ENCODE data around the gene GOLGA8M.
"Not testable (repeated sequence)": the region's sequence is repeated elsewhere in the genome, so short reads cannot be mapped to it uniquely, and the experiment has no call there.

The GOLGA8M gene

GRCh38 chr15:28694006-28694751 is 18.0 kb downstream of the GOLGA8M start:
- H4K20me1 ChIP-seq, H3K36me3 ChIP-seq, H3K4me2 ChIP-seq, H3K9me3 ChIP-seq, H3K9ac ChIP-seq, H3K4me3 ChIP-seq, H3K4me1 ChIP-seq, H3K27me3 ChIP-seq, H3K27ac ChIP-seq: not testable (repeated sequence)

- not testable (repeated sequence) for H3K9me3 ChIP-seq, H3K4me1 ChIP-seq, H3K4me2 ChIP-seq, H3K27ac ChIP-seq, H3K36me3 ChIP-seq, H3K4me3 ChIP-seq, H4K20me1 ChIP-seq, H3K27me3 ChIP-seq, H3K9ac ChIP-seq
These were observed 19.2 kb downstream of the GOLGA8M start for GRCh38 chr15:28693021-28693420.

GRCh38 chr15:28673533-28673932 is 38.7 kb downstream of the GOLGA8M start:
- H3K27me3 ChIP-seq, H3K27ac ChIP-seq, H3K36me3 ChIP-seq, H3K4me1 ChIP-seq, H3K4me2 ChIP-seq, H3K9me3 ChIP-seq, H3K9ac ChIP-seq, H3K4me3 ChIP-seq, H4K20me1 ChIP-seq: not testable (repeated sequence)

DNA sequence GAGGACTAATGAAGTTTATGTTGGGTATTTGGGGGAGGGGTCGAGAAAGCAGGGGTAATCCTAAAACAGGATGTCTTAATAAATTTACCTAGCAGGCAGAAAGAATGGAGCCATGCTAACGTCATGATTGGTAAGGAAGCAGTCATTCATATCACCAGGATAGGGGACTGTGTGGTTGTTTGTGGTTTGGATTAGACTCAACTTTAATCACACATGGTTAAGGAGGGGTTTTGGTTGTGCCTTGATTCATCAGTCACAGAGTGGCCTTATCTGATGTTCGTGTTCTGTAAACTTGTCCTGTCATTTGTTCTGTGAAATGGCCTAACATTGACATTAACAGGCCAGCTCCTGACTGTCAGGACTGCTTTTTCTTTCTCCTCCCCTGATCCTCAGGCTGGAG is 40.1 kb downstream of the GOLGA8M start:
- H3K9me3 ChIP-seq, H3K36me3 ChIP-seq, H3K4me1 ChIP-seq, H3K27ac ChIP-seq, H3K9ac ChIP-seq, H3K4me3 ChIP-seq, H3K27me3 ChIP-seq, H4K20me1 ChIP-seq, H3K4me2 ChIP-seq: not testable (repeated sequence)

DNA sequence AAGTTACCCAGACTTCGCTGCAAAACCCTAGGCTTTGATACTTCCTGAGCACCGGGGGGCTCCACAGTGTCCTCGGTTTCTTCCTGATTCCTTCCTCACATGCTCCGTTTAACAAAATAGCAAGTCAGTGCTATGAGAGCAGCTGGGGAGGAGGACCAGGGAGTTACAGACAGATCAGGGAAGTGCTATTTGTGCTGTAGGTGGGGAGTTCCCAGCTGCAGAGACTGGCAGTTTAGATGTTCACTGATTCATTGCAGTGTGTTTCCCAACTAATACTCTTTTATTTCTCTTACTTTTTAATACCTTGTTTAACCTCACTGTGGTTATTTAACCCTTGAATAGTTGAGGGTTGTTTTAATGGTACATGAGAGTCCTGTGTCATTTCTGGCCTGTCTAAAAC is 45.8 kb downstream of the GOLGA8M start:
- not testable (repeated sequence) for H4K20me1 ChIP-seq, H3K9me3 ChIP-seq, H3K36me3 ChIP-seq, H3K4me2 ChIP-seq, H3K4me1 ChIP-seq, H3K4me3 ChIP-seq, H3K27me3 ChIP-seq, H3K27ac ChIP-seq, H3K9ac ChIP-seq

GRCh38 chr15:28664575-28664974 is 47.6 kb downstream of the GOLGA8M start:
- H3K36me3 ChIP-seq, H3K9me3 ChIP-seq, H3K9ac ChIP-seq, H3K27ac ChIP-seq, H3K4me1 ChIP-seq, H4K20me1 ChIP-seq, H3K4me2 ChIP-seq, H3K27me3 ChIP-seq, H3K4me3 ChIP-seq: not testable (repeated sequence)

GRCh38 chr15:28663717-28664116 is 48.5 kb downstream of the GOLGA8M start:
- not testable (repeated sequence) for H3K27me3 ChIP-seq, H4K20me1 ChIP-seq, H3K27ac ChIP-seq, H3K9me3 ChIP-seq, H3K9ac ChIP-seq, H3K4me1 ChIP-seq, H3K4me3 ChIP-seq, H3K4me2 ChIP-seq, H3K36me3 ChIP-seq

DNA sequence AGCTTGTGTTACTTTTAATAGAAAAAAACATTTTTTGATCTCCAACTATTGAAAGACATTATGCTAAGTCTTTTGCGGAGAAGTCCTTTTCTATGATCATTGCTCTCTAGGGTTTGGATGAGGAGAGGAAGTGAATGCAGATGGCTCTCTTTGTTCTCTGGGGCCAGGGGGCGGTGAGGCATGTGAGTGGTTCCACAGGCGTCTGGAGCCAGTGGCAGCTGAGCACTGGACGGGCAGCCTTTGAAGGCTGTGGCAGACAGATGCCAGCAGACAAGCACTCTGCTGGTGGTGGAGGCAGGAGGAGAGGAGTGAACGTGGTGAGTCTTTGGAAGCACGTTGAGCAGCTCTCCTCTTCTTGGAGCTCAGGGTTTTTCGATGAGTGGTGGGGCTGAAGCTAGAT is 51.5 kb downstream of the GOLGA8M start:
- not testable (repeated sequence) for H3K27ac ChIP-seq, H3K9ac ChIP-seq, H3K4me1 ChIP-seq, H3K36me3 ChIP-seq, H3K4me3 ChIP-seq, H3K4me2 ChIP-seq, H3K27me3 ChIP-seq, H4K20me1 ChIP-seq, H3K9me3 ChIP-seq

GRCh38 chr15:28656018-28656360 is 56.2 kb downstream of the GOLGA8M start:
- not testable (repeated sequence) for H3K36me3 ChIP-seq, H3K9me3 ChIP-seq, H3K4me2 ChIP-seq, H3K27ac ChIP-seq, H3K9ac ChIP-seq, H3K27me3 ChIP-seq, H3K4me1 ChIP-seq, H4K20me1 ChIP-seq, H3K4me3 ChIP-seq

- not testable (repeated sequence) for H3K4me2 ChIP-seq, H4K20me1 ChIP-seq, H3K27me3 ChIP-seq, H3K36me3 ChIP-seq, H3K27ac ChIP-seq, H3K9me3 ChIP-seq, H3K9ac ChIP-seq, H3K4me3 ChIP-seq, H3K4me1 ChIP-seq
These were observed 56.7 kb downstream of the GOLGA8M start for GRCh38 chr15:28655329-28656017.

DNA sequence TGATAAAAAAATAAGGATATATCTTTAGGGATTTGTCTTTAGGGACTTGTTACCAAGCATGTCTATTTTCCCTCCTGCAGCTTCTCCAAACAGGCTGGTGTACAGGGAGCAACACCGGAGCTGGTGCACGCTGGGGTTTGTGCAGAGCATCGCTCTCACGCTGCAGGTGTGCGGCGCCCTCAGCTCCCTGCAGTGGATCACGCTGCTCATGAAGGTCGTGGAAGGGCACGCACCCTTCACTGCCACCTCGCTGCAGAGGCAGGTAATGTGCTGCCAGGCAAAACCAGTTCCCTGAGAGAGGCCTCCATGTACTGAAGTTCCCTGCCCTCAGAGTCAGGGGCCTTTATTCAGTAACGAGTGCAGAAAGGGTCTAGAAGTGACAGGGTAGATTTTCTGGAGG is 58.0 kb downstream of the GOLGA8M start:
- H3K27ac ChIP-seq, H3K9me3 ChIP-seq, H3K9ac ChIP-seq, H3K4me1 ChIP-seq, H3K4me3 ChIP-seq, H3K4me2 ChIP-seq, H4K20me1 ChIP-seq, H3K36me3 ChIP-seq, H3K27me3 ChIP-seq: not testable (repeated sequence)

DNA sequence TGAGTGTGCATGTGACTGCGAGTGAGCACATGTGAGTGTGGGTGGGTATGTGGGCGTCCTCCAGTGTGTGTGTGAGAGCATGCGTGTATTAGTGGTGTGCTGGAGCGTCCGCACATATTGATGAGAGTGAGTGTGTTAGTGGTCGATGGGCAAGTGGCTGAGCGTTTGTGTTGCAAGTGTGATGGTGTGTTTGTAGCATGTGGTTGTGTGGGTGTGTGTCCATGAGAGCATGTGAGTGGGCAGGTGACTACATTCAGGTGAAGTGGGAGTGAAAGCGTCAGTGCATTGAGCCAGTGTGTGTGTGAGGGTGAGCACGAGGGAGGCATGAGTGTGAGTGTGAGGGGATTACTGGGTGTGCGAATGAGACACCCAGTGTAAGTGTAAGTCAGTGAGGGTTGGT is 59.7 kb downstream of the GOLGA8M start:
- H3K27me3 ChIP-seq, H3K4me2 ChIP-seq: not testable (repeated sequence)

More for the DNA sequence above, 59.7 kb downstream of the GOLGA8M start:
- not testable (repeated sequence) for H3K36me3 ChIP-seq, H3K9me3 ChIP-seq, H3K9ac ChIP-seq, H3K4me1 ChIP-seq, H3K4me3 ChIP-seq, H3K27ac ChIP-seq, H4K20me1 ChIP-seq
